NCI-H345 treated with DMSO at 0.1 percent for 48 hours (cell line): ENCODE data around the gene CLCNKB.
A peak's percentile ranks its signal among the peaks of the same experiment; 100 is the strongest.
"Not testable (repeated sequence)": the region's sequence is repeated elsewhere in the genome, so short reads cannot be mapped to it uniquely, and the experiment has no call there.

ENCODE experiments used
- DNase-seq: peaks from one replicate; lab custom pipeline; 2025; ENCODE audit not compliant: unreplicated experiment; lab: John Stamatoyannopoulos, UW

The CLCNKB gene

DNA sequence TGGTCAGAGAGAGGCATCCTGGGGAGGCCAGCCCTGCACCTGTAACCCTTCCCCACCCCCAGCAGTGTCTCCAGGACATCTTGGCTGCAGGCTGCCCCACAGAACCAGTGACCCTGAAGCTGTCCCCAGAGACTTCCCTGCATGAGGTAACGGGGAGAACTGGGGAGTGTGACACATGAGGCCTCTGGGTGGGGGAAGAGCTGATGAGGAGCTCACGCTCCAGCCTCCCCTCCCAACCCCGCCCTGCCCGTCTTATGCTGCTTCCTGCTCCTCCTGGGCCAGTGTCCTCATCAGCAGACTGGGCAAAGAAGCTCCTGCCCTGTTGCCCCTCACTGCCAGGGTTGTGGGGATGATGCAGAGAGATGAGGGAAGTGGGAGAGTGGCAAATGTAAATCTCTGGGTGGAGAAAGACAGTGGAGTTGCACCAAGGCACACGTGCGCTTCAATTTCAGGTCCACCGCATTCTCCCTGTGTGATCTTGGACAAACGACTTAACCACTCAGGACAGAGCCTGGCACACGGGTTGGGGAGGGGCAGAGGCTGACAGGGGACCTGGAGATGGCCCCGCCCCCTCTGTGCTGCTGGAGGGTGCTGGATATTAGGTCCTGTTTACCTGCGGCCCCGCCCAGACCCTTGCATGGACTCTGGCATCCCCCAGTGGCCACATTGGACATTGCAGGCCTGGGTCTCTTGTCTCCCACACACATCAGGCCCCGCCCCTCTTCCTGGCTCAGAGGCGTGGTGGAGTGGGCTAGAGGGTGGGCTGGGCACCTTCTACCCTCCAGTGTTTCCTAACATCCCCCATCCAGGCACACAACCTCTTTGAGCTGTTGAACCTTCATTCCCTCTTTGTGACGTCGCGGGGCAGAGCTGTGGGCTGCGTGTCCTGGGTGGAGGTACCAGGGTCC lies 12.3 kb downstream of the CLCNKB start:
- peak; percentile 78 for DNase-seq

DNA sequence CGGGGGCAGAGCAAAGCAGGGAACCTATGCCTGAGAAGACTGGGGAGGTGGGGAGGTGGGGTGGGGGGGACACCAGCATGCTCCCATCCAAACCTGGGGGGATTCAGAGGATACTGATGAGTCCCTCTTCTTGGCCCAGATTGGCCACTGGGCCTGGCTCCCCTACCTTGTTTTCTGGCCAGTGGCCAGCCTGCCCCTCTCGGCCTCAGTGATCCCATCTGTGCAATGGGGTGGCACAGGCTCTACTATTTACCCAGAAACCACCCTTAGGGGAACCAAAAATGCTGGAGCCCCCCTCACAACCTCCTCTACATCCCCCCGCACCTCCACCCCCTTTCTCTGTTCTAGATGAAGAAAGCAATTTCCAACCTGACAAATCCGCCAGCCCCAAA lies 12.9 kb downstream of the CLCNKB start:
- not testable (repeated sequence) for DNase-seq

DNA sequence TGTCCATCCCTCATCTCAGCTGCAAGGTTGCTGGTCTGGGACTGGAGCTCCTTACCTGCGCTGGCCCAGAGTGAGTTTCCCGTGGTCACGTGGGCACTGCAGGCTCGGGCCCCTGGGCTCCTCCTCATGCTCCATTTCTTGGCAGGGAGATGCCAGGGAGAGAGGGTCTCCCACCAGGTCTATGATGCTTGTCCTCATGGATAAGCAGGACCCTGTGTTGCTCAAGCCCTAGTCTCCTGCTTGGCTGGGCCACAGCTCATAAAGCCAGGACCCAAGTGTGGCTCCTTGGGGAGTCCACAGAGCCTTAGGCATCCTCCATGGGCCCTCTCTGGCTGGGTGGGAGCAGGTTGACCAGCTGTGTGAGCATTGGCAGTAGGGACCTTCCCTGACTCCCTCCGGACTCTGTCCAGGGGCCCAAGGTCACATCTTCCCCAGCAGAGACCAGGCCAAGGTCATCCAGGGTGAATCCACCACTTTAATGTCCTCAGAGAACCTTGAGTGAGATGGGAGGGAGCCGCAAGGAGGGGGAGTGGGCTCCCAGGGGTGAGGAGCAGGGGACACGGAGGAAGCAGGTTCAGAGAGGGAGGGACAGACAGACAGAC lies 13.8 kb downstream of the CLCNKB start:
- not testable (repeated sequence) for DNase-seq

DNA sequence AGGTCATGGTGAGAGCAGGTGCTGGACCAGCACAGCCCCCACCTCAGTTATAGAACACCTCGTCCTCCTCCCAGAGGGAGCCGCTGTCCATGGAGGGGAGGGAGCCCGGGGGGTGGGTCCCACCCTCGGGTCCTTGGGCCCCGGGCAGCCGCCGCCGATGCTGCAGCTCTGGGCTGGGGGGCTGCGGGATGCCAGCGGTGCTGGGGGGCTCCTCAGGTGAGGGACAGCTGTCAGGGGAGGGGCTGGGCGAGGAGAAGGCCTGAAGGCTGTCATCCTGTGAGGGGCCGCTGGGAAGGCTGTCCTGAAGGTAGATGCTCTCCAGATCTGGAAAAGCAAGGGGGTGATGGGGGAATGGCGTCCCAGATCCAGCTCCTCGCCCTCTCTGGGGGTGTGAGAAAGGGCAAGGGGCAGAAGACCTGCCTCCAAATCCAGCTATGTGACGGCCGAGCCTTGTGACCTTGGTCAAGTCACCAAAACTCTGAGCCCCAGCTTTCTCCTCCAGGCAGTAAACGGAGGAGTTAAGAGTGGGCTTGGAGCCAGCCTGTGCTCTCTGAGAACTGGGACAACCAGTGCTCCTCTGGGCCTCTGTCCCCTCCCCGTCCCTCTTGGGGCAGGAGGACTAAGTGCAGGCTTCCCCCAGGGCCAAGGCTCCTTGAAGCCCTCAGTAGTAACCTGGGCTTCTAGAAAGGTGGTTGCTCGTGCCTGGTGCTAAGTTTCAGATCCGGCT lies 15.0 kb downstream of the CLCNKB start:
- not testable (repeated sequence) for DNase-seq

DNA sequence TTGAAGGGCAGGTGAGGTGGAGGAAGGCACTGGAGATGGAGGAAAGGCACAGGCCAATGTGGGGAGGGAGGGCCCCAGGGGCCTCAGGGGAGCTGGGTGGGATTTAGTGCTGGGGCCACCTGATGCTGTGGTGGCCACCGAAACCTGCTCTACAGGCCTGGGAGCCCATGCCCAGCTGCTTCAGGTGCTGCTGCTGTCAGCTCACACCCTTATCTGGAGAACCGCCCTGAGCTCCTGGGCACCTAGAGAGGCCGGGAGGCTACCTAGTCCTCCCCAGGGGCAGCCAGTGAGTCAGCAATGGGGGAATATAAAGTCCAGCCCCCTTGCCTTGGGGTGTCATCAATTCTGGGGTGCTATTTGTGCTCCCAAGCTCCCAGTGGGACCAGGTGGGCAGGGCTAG lies 17.7 kb downstream of the CLCNKB start:
- no peak for DNase-seq

DNA sequence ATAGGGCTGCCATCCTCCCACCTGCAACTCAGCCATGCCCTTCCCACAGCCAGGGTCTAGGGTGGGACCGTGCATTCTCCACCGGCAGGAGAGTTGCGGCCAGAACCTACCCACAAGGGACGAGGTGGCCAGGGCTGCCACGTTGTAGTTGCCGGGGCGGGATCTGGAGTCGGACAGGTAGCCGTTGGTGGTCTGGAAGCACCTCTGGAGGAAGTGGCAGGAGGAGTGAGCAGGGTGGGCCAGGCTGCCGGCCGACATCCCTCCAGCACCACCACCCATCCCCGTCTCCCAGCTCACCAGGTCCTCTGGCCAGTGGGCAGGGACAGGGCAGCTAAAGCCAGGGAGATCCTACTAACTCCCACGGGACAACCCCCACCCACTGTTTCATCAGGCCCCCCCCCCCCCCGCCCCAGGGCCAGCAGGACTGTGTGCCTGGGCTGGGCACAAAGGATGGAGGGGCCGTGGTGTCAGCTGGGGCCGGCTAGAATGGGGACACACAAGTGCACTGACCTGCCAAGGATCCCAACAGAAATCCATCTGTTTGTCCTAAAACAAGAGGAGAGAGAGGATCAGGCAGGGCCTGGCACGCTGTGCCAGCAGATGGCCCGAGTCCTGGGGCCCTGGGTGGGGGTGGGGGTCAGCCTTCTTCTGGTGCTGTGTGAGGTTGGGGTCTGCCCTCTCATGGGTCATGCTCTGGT lies 18.6 kb downstream of the CLCNKB start:
- DNase-seq = not testable (repeated sequence)

- DNase-seq = not testable (repeated sequence)
These were observed 19.1 kb downstream of the CLCNKB start for GRCh38 chr1:16062687-16063075.

- DNase-seq = no peak
These were observed 19.7 kb downstream of the CLCNKB start for GRCh38 chr1:16063226-16063829.

- DNase-seq = no peak
These were observed 20.3 kb downstream of the CLCNKB start for GRCh38 chr1:16063921-16064320.

DNA sequence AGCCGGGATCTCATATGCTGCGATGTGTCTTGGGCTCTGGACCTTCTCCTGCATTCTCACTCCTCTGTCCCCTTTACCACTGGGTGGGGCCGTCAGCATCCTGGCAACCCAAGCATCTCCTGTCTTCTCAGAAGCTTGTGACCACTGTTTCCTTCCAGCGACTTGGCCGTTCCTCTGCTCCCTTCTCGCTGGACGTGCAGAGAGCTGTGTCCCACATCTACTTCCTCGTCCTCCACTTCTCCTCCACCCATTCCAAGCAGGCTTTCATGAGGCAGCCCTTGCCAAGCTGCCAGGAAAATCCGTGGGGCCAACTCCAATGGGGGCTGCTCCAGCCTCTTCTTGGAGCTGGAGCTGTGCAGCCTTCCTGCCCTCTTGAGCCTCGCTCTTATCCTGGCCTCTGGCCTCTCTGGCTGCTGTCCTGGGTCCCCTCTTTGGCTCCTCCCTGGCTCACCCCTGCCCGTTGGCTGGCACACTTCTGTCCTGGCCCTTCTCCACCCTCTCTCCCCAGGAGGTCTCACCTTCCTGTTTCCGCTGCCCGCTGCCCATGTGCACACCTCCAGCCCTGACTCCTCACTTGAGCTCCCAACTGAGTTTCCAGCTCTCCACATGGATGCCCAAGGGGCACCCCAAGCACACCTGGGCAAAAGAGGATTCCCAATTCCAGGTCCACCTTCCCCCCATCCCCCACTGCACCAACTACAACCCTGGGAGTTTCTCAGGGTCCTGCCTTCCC lies 21.1 kb downstream of the CLCNKB start:
- no peak for DNase-seq

GRCh38 chr1:16065269-16065576 lies 21.6 kb downstream of the CLCNKB start:
- DNase-seq = no peak

DNA sequence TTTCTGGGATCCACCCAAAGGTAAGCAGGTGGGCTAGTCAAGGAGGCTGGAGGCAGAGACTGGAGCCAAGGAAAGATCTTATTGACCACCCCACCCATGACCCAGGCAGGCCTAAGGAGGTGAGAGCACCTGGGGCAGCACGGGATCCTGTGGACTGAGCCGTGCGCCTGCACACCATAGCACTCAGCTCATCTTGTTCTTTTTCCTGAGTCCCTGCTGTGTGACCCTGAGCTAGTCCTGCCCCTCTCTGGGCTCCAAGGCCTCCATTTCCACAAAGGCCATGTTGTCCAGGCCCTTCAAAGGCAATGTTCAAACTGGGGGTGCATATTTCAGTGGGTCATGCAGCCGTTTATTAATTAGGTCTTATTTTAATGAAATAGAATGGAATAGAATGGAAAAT lies 22.7 kb downstream of the CLCNKB start:
- DNase-seq = no peak

DNA sequence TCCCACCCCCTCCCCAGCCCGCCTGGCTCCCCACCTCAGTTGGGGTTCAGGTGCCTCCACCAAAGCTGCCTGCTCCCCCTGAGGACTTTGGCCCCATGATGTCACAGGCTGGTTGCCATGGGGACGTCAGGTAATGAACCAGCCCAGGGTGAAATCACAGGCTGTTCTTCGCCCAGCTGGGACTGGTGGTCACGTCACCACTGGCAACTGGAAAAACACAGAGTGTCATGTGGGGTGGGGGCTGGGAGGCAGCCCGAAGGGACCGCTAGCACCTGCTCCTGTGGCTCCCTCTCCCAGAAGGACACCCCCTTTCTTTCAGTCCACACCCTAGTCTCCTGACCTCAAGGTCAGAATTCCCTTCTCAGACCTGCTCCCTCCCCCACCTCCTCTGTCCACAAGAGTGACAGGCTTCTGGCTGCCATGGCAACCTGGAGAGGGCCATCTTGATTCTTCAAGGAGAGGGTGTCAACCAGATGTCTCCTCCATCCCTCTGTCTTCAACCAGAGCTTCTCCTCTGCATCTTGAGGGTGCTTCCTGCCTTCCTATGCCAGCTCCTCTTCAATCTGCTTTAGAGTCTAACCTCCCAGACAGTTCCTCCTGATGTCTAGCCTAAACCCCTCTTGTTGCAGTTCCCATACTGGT lies 23.7 kb downstream of the CLCNKB start:
- no peak for DNase-seq

GRCh38 chr1:16067933-16068332 lies 24.4 kb downstream of the CLCNKB start:
- DNase-seq = no peak

GRCh38 chr1:16068356-16069270 lies 25.0 kb downstream of the CLCNKB start:
- DNase-seq = no peak

DNA sequence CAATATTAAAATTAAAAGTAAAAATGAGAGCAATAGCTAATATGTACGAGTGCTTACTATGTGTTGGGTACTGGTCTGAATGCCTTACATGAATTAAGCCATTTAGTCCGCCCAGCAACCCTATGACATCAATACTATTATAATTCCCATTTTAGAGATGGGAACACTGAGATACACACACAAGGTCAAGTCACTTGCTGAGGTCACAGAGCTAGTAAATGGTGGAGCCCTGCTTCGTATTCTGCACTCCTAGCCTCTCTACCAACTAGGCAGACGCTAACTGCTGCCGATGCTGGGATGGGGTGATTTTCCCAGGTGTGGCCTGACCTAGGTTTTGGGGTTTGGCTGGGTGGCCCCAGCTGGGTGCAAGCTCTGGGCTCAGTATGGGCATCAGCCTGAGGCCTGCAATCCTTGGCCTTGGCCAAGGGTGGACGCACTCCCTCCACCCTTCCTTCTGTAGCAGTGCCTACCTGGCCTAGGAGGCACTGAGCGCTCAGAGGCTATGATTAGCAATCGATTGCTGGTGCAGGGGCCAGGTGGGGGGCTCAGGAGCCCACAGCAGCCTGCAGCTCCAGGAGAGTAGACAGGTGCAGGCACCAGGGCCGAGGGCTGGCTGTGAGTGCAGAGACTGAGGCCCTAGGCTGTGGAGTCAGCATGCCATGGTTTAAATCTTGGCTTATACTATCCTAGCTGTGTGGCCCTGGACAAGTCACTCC lies 27.2 kb downstream of the CLCNKB start:
- DNase-seq = no peak

GRCh38 chr1:16071614-16072013 lies 28.0 kb downstream of the CLCNKB start:
- no peak for DNase-seq

DNA sequence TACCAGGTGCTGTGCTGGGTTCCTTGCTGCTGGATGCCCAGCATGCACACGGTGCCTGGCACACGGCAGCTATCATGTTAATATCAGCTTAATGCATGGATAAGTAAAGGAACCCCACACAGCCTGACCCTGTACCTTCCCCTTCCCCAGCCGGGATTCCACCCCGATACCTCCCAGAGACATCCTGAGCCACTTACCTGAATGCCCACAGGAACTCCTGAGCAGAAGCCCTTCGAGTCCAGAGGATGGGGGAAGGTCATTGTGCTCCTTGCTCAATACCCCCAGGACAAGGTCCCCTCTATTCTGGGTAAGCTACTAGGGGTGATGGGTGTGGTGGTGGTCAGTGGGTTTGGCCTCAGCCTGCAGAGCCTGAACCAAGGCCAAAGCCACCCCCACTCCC lies 28.5 kb downstream of the CLCNKB start:
- DNase-seq = no peak
